ENCODE measurements around the gene SSBP1.
"Not testable (repeated sequence)": the region's sequence is repeated elsewhere in the genome, so short reads cannot be mapped to it uniquely, and the experiment has no call there.

The SSBP1 gene, protein sequence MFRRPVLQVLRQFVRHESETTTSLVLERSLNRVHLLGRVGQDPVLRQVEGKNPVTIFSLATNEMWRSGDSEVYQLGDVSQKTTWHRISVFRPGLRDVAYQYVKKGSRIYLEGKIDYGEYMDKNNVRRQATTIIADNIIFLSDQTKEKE

GRCh38 chr7:141737836-141738591 lies at the start of gene SSBP1:
Gene SSBP1 (plus strand): TSS chr7:141738358. CDS start chr7:141739167, 809 bp downstream.
- peak; percentile 90 for DNase-seq

GRCh38 chr7:141689072-141689825 lies 48.9 kb upstream of the SSBP1 start:
- not testable (repeated sequence) for DNase-seq

DNA sequence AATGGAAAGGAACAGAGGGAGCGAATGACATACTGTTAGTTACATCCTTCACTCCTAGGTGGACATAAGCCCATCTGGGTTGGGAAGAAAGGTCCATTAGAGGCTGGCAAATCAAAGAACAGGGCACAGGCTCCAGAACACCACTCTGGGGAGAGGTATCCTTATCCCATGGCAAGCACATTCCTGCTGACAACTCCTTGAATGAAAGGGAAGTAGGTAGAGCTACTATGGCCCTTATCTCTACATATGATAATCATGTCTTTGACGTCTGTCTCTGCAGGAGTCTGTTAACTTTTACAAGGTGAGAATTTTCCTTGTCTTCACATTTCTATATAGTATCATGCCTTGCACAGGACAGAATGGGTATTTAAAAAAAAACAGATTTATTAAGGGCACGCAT lies 46.6 kb upstream of the SSBP1 start:
- no peak for DNase-seq

DNA sequence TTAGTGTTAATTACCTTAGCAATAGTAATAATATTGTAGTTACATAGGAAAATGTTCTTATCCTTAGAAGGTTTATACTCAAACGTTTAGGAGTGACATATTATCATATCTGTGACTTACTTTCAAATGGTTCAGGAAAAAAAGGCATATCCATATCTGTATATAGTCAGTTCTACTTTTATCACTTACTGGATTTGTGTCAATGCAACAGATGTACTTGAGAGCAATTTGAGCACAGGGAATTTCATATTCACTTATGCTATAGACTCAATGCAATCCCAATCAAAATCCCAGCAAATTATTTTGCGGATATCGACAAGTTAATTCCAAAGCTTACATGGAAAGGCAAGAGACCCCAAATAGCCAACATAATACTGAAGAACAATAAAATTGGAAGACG lies 46.2 kb upstream of the SSBP1 start:
- no peak for DNase-seq

DNA sequence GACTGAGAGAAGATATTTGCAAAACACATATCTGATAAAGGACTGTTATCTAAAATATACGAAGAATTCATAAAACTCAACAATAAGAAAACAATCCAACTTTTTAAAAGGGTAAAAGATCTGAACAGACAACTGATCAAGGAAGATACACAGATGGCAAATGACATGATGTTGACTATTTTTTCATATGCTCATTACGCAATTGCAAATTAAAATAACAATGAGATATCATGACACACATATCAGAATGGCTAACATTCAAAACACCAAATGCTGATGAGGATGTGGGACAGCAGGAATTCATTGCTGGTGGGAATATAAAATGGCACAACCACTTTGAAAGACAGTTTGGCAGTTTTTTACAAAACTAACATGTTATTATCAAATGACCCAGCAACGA lies 45.1 kb upstream of the SSBP1 start:
- no peak for DNase-seq

DNA sequence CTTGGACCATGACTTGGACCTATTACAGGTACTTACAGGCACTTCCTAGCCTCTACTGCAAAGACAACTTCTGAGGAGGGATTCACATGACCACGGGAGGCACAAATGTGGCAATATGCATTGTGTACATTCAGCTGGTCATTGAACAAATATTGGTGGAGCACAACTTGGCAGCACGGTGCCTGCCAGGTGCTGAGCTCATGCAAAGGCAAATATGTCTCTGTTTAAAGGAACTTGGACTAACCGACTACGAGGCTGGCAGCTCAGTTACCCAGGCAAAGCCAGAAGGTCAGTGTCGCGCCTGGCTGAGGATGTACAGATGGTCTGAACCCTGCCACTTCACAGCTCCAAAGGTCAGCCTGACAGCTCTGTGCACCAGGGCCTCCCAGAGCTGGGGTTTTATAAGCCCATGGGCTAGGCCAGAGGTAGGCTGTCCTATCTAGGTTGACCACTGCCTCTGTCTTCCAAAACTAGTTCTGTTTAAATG lies 42.3 kb upstream of the SSBP1 start:
- DNase-seq, result peak; percentile 79

DNA sequence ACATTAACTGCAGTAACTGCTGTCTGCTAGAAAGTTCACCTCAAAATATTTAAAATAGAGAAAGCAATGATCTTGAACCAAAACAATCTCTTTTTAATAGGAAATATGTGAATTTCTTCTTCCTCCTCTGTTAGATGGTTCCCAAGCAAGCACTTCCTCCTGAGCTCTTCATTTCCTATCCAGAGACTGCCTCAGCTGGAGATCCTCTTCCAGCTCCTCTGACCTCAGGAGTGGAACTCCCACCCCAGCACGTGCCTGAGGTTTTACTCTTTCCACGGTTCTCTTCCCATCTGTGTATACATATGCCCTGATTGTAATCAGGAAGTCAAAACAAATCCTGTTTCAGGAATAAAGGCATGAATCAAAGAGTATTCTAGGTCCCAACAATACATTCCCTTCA lies 41.8 kb upstream of the SSBP1 start:
- no peak for DNase-seq

- no peak for DNase-seq
Observed at GRCh38 chr7:141697211-141697871, 40.8 kb upstream of the SSBP1 start.

DNA sequence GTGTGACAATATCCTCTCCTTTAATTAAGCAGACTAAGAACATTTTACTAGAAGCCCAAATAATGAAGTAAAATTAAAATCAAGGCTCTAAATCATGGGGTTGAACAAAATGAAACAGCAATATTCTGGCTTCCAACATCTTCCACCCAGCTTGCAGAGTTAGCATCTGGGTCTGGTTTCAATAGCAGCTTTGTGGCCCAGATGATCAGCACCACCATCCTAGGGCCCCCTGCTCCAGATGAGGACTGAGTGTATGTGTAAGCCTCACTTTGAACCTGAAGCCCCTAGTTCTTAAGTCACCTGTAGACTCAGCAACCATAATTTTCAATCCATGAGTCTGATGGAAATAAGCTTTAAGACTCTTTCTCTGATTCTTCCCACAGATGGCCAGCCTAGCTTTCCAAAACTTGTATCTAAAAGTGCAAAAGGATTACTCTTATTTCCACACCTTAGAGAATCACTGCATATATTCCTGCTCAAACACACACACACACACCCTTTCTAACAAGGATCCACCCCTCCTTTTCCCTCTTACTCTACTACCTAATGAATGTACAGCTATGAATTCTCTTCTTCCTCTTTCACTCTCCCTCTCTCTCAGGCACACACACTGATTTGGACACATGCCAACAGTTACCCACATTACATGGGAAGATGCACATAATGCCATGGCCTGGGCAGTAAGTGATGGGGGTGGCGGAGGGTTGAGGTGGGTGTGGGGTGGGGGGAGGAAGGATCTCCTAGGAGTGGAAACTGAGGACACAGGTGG lies 39.7 kb upstream of the SSBP1 start:
- DNase-seq, result peak; percentile 40

- no peak for DNase-seq
Observed at GRCh38 chr7:141699860-141700259, 38.3 kb upstream of the SSBP1 start.

GRCh38 chr7:141700296-141700847 lies 37.8 kb upstream of the SSBP1 start:
- no peak for DNase-seq

DNA sequence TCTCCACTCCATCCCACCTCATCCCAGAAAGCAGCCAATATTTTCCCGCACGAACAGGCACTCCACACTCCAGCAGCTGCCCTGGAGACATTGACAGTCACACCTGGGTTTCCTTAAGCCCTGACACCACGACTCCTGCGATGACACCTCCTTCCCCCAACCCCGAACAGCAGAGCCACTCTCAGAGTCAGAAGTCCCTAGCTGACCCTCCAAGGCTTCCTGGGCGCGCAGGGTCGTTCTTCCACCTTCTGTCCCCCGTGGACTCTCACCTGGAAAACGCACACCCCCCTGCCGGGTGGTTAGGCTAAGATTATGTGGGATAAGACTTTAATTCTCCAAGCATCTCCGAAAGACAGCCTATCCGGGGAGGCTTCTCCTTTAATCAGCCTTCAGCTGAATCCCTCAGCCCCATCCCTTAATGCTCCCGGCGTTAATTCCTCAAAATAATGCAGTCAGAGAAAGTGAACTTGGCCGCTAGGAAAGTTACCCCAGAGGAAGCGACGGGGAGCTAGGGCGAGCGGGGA lies 37.2 kb upstream of the SSBP1 start:
- DNase-seq, result no peak

DNA sequence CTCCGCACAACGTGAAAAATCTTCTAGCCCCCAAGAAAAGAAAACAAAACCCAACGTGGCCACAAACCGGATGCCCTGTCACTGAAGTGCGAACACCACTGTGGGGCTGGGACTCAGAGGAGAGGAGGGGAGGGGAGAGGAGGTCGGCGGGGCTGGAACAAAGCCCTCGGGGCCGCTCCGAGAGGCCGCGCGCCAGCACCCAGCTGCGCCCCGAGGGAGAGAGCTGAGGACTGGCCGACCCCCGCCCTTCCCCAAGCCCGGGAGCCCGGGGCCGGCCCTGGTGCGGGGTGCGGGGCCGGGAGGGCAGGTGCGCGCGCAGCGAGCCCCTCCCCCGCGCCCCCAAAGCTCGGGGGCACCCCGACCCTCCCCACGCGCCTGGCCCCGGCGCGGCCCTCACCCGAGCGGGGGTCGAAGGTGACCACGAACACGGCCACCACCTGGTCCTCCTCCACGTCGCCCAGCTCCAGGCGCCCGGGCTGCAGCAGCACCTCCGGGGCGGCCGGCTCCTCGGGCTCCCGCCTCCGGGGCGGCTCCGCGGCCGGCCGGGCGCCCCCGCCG lies 36.6 kb upstream of the SSBP1 start:
- peak; percentile 12 for DNase-seq

DNA sequence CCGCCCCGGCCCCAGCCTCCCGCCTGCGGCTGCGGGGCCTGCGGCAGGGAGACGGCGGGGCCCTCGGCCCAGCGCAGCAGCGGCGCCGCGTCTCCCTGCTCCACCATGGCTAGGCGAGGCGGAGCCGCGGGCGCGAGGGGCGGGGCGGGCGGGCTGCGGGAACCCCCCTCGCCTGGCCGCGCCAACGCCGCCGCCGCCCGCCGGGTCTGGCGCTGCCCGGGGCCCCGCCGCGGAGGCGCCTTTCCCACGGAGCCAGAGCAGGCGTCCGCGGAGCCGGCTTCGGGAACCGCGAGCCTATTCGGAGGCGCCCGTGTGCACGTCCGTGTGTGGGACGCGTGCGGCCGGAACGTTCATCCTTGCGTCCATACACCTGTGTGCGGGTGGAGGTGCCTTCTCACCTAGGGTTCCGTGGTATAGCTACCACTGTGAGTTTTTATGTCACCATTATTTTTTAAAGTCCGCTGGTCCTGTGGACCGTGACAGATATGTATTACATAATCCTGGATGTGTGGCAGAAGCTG lies 36.1 kb upstream of the SSBP1 start, which contains the start of gene DENND11:
Gene DENND11, minus strand, starts transcription at position 120 of the 521 bp plus-strand sequence. Its CDS starts 13 bp downstream, at position 107.
- DNase-seq, result peak; percentile 44

DNA sequence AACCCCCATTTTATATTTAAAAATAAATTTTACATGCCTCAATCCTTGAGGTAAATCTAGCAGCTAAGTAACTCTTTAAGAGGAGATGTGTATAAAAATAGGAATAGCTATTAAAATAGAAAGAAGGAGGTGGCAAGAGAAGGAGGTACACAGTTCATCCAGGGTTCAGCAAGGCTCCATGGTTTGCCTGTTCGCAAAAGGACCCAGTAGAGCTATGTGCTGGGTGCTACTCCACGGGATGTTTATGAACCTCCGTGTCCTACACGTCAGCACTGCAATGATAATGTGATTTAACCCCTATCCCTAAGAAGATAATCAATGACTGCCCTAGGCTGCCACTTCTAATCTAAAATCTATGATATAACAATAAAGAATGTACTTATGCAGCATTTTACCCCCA lies 35.3 kb upstream of the SSBP1 start:
- DNase-seq, result no peak

DNA sequence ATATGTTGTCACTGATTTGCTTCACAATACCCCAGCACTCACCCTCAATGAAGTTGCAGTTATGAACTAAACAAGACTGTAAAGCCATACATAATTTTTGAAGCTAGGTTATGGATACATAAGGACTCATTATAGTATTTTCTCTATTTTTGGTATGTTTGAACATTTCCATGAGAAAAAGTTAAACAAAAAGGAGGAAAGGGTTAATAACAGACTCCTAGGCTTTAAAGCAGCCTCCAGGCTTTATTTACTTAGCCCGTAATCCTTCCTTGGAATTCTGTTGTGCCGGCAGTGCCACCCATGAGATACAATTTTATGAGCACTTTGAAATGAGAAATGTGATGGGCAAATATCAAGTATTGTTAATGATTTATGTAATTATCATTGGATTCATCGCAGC lies 34.0 kb upstream of the SSBP1 start:
- DNase-seq, result no peak

DNA sequence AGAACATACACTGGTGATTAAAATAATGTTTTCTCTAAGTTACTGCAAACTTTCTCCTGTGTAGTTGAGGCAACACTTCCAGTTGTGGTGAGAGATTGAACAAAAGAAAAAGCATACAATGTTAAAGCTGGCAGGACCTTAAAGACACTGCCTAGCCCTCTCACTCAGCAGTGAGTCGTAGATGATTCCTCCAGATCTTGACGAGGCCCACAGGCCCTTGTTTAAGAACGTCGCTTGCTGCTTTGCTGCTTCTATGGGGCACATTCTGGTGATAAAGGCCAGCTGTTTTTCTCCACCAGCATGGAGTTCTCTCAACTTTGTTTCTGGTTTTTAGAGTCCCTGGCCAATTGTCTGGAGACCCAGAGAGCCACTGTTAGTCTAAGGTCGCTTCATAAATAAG lies 33.4 kb upstream of the SSBP1 start:
- DNase-seq, result no peak

DNA sequence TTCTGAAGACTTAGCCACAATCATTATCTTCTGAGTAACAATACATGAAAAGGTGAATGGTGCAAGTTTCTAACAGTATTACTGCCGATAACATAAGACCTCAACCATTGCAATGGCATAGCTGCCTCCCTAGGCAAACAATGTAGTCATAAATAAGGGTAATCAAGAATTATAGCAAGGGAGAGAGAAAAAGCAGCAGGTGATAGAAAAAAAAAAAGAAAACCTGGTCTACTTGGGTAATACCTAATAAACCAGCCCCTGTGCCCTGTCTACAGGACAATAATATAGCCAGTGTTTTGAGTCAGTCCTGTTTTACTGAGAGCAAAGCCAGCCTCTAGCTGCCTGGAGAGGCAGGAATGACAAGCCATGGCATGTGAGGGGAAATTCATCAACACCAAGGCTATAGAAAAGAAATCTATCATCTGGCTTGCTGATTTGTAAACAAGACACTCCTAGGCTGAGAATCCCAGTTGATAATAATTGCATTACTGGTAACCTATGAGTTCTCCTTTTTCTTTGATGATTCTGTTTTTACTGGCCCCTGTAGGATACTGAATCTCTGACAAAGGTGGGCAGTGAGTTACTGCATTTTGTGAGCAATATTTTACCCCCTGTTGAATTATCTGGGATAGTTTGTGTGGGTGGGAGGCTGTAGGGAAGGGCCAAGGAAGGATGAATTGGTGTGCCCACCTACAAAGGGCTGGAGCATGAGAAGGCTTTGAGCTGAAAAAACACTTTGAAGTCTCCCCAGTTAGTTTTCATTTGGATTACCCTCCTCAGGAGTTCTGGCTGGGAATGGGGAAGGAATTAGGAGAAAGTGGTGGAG lies 31.7 kb upstream of the SSBP1 start:
- no peak for DNase-seq

DNA sequence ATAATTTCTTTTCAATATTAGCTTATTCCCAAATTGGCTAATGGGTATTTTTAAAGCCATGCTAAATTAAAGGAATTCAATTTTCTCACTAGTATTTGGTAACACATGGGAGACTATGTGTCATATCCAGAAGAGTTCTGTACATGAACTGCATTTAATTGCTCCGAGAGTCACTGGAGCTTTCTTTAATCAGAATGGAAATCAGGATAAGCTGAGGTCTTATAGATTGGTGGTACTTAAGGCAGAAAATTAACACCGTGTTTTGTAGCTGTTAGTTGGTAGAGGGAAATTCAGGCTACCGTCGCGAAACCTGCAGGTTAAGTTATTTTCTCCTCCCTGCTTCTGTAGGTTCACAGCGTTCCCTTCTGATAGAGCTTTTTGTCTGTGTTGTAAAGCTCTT lies 29.8 kb upstream of the SSBP1 start, which contains the start of gene WEE2:
Gene WEE2, plus strand, starts transcription at position 3 of the 400 bp plus-strand sequence. CDS start 406 bp downstream, outside the sequence.
- no peak for DNase-seq

DNA sequence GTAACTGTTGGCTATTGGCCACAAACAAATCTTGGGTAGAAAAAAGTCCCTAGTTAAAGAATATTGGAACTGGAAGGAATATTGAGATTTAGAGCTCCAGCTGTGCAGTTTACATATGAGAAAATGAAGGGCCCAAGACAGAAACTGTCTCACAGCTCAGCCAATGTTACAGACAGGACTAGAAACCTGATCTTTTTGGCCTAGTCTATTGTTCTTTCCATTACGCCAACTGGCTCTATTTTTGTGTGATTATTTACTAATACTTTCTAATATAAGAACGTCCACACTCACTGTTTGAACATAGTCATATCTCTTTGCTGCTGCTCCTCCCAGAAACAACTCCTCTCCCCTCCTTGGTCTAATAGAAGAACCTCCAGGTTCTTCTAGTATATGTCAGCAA lies 28.8 kb upstream of the SSBP1 start:
- no peak for DNase-seq

Data from NCI-H2029 (cell line).